Rectal smooth muscle tissue (tissue), 1 donor: ENCODE data around the gene ZMIZ2.
"Not testable (repeated sequence)": the region's sequence is repeated elsewhere in the genome, so short reads cannot be mapped to it uniquely, and the experiment has no call there.

ENCODE experiments used
- H3K27ac ChIP-seq: one replicate; pipeline ENCODE4 v1.7.0; 2013; ENCODE audit warnings: low read depth, low read length, inconsistent platforms
- H3K27me3 ChIP-seq: one replicate; pipeline ENCODE4 v1.7.0; 2013; ENCODE audit warnings: low read length; ENCODE audit not compliant: control insufficient read depth, insufficient read depth
- H3K36me3 ChIP-seq: one replicate; pipeline ENCODE4 v1.7.0; 2013; ENCODE audit warnings: low read length; ENCODE audit not compliant: control insufficient read depth, insufficient read depth
- H3K4me1 ChIP-seq: one replicate; pipeline ENCODE4 v1.7.0; 2013; ENCODE audit warnings: low read length; ENCODE audit not compliant: control insufficient read depth, insufficient read depth
- H3K4me3 ChIP-seq: one replicate; pipeline ENCODE4 v1.7.0; 2013; ENCODE audit warnings: low read length
- H3K9ac ChIP-seq: one replicate; pipeline ENCODE4 v1.7.0; 2013; ENCODE audit warnings: low read length

The ZMIZ2 gene

DNA sequence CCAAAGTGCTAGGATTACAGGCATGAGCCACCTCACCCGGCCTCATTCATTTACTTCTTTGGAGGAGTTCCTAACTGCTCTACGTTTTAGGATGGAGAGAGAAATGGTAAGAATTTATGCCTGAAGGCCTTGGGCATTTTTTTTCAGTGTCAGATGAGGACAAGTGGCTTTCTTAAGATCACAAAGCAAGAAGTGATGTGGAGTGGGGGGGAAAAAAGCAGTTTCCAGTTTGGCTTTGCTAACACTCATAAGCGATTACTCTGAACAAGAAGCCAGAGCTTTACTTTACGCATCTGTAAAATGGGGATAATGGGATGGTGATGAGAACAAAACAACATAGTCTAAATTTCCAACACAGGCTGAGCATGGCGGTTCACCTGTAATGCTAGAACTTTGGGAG, 45.3 kb downstream of the ZMIZ2 start:
- Histone ChIP-seq H3K27me3 (no peaks in the 10 kb centered on the region), H3K4me3 (no peak overlapping the region), H3K36me3 (peaks cover 2% of the 10 kb centered on the region), H3K27ac (no peak overlapping the region), H3K9ac (no peak overlapping the region), H3K4me1 (peaks cover 10% of the 10 kb centered on the region)

- peaks cover 2% of the 10 kb centered on the region for H3K36me3 ChIP-seq
- no peak overlapping the region for H3K4me3 ChIP-seq
- H3K9ac ChIP-seq: no peak overlapping the region
- H3K27me3 ChIP-seq: no peaks in the 10 kb centered on the region
- H3K27ac ChIP-seq: no peak overlapping the region
- peaks cover 11% of the 10 kb centered on the region for H3K4me1 ChIP-seq
Measured at GRCh38 chr7:44794331-44794730, 45.7 kb downstream of the ZMIZ2 start.

DNA sequence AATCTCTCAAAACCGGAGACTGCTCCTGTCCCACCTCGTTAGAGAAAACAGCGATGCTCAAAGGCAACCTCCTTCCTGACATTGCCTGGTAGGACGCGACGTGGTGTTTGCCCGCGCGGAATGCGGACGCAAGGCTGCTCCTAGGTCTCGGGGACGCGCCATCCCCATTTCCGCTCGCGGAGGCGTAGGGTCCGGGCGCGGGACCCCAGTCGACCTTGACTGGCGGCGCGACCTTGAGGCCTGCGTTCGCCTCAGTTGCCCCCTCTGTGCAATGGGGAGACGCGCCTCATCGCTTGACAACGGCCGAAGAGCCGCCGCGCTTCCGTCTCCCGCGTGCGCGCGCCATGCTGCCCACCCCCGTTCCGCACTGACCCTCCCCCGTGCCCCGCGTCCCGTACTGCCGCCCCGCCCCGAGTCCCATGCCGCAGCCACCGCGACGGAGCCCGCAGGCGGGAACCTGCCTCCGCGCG, 47.4 kb downstream of the ZMIZ2 start:
- Histone ChIP-seq H3K36me3 (peaks cover 11% of the 10 kb centered on the region), H3K27me3 (no peaks in the 10 kb centered on the region), H3K27ac (peak overlapping the region; percentile 99), H3K4me3 (peak overlapping the region; percentile 74), H3K9ac (peak overlapping the region; percentile 50), H3K4me1 (peaks cover 11% of the 10 kb centered on the region)

DNA sequence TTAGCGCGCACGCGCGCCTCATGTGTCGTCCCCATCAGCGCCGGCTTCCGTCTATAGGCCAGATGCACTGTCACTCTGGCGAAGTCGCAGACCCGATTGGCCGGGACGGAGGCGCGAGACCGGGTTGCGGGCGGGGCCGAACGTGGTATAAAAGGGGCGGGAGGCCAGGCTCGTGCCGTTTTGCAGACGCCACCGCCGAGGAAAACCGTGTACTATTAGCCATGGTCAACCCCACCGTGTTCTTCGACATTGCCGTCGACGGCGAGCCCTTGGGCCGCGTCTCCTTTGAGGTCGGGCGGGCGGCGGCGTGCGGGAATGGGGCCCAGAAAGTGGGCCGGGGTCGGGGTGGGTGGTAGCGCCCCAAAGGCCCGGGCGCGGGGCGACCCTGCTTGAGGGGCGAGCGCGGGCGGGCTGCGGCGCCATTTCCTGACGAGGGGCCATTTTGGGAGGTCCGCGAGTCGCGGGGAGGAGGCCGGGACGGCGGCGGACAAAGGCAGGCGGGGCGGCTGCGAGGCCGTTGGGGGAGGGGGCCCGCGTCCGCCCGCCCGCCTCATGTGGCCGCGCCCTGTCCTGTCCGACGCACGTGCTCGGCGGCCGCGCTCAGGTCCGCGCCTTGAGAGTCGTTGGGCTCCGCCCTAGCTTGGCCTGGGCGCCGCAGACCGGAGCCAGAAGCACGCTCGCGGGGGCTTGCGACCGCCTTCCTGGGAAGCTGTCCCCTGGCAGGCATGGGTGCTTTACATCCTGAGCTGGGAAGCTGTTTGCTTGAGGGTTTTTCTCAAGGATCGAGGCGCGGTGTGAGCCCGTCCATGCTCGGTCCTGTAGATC, 48.1 kb downstream of the ZMIZ2 start, which contains the start of gene PPIA:
Gene PPIA (plus strand): TSS at position 178 of the 825 bp plus-strand sequence. CDS start 44 bp downstream, at position 222.
- H3K27me3 ChIP-seq: no peaks in the 10 kb centered on the region
- peaks cover 13% of the 10 kb centered on the region for H3K36me3 ChIP-seq
- peak within 1 kb of the TSS; percentile 93 for H3K9ac ChIP-seq
- H3K4me3 ChIP-seq: peak within 1 kb of the TSS; percentile 94
- peak within 1 kb of the TSS; percentile 99 for H3K27ac ChIP-seq
- H3K4me1 ChIP-seq: peaks cover 11% of the 10 kb centered on the region

- Histone ChIP-seq H3K27ac (peak overlapping the region; percentile 99), H3K4me1 (peaks cover 11% of the 10 kb centered on the region)
Measured at GRCh38 chr7:44797329-44798258, 48.9 kb downstream of the ZMIZ2 start.

DNA sequence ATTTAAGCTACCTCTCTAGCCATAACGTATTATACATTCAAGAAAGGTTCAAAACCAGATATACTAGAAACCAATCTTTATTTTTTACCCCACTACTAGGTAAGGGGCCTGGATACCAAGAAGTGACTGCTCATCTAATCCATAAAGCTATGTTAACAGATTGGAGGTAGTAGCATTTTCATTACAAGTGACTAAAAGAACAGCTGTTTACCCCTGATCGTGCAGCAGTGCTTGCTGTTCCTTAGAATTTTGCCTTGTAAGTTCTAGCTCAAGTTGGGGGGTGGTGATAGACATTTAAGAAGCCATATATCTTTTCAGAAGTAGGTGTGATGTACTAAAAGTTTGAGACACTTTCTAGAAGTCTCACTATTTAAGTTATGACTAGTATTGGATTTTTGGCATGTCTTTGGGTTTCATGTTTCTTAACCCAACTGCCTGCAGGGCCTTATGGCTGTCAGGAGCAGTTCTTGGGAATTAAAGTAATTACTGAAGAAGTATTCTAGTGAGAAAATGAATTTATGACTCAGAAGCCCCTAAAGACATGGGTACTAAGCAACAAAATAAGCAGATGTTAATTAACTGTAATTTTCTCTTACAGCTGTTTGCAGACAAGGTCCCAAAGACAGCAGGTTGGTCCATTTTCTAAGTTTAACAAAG, 50.1 kb downstream of the ZMIZ2 start:
- Histone ChIP-seq H3K27ac (no peak overlapping the region), H3K4me3 (peak overlapping the region; percentile 35), H3K4me1 (peaks cover 11% of the 10 kb centered on the region), H3K9ac (no peak overlapping the region), H3K27me3 (no peaks in the 10 kb centered on the region), H3K36me3 (peaks cover 27% of the 10 kb centered on the region)

More at GRCh38 chr7:44797329-44798258, 48.9 kb downstream of the ZMIZ2 start:
- Histone ChIP-seq H3K36me3 (peaks cover 19% of the 10 kb centered on the region), H3K27me3 (no peaks in the 10 kb centered on the region), H3K9ac (peak overlapping the region; percentile 93), H3K4me3 (peak overlapping the region; percentile 94)

GRCh38 chr7:44799939-44800338, 51.3 kb downstream of the ZMIZ2 start:
- H3K36me3 ChIP-seq: peaks cover 30% of the 10 kb centered on the region
- H3K9ac ChIP-seq: no peak overlapping the region
- no peaks in the 10 kb centered on the region for H3K27me3 ChIP-seq
- peaks cover 11% of the 10 kb centered on the region for H3K4me1 ChIP-seq
- H3K4me3 ChIP-seq: no peak overlapping the region
- no peak overlapping the region for H3K27ac ChIP-seq

DNA sequence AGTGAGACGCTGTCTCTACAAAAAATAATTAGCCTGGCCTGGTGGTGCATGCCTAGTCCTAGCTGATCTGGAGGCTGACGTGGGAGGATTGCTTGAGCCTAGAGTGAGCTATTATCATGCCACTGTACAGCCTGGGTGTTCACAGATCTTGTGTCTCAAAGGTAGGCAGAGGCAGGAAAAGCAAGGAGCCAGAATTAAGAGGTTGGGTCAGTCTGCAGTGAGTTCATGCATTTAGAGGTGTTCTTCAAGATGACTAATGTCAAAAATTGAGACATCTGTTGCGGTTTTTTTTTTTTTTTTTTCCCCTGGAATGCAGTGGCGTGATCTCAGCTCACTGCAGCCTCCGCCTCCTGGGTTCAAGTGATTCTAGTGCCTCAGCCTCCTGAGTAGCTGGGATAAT, 53.2 kb downstream of the ZMIZ2 start:
- H3K9ac ChIP-seq: no peak overlapping the region
- peaks cover 30% of the 10 kb centered on the region for H3K36me3 ChIP-seq
- no peaks in the 10 kb centered on the region for H3K27me3 ChIP-seq
- no peak overlapping the region for H3K4me3 ChIP-seq
- H3K27ac ChIP-seq: no peak overlapping the region
- H3K4me1 ChIP-seq: peaks cover 11% of the 10 kb centered on the region

DNA sequence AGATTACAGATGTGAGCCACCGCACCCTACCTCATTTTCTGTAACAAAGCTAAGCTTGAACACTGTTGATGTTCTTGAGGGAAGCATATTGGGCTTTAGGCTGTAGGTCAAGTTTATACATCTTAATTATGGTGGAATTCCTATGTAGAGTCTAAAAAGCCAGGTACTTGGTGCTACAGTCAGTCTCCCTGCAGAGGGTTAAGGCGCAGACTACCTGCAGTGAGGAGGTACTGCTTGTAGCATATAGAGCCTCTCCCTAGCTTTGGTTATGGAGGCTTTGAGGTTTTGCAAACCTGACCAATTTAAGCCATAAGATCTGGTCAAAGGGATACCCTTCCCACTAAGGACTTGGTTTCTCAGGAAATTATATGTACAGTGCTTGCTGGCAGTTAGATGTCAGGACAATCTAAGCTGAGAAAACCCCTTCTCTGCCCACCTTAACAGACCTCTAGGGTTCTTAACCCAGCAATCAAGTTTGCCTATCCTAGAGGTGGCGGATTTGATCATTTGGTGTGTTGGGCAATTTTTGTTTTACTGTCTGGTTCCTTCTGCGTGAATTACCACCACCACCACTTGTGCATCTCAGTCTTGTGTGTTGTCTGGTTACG, 53.9 kb downstream of the ZMIZ2 start:
- no peak overlapping the region for H3K4me3 ChIP-seq
- H3K4me1 ChIP-seq: peaks cover 11% of the 10 kb centered on the region
- H3K9ac ChIP-seq: no peak overlapping the region
- no peak overlapping the region for H3K27ac ChIP-seq
- peaks cover 30% of the 10 kb centered on the region for H3K36me3 ChIP-seq
- H3K27me3 ChIP-seq: no peaks in the 10 kb centered on the region

DNA sequence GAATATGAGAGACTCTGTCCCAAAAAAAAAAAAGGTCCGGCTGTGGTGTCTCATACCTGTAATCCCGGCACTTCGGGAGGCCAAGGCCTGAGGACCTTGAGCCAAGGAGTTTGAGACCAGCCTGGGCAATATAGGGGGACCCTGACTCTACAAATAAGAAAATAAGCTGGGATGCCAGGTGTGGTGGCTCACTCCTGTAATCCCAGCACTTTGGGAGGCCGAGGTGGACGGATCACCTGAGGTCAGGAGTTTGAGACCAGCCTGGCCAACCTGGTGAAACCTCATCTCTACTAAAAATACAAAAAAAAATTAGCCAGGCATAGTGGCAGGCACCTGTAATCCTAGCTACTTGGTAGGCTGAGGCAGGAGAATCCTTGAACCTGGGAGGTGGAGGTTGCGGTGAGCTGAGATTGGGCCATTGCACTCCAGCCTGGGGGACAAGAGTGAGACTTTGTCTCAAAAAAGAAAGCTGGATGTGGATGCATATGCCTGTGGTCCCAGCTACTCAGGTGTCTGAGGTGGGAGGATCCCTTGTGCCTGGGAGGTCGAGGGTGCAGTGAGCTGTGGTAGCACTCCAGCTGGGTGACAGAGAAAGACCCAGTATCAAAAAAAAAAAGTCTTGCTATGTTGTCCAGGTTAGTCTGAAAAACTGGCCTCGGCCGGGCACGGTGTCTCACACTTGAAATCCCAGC, 55.3 kb downstream of the ZMIZ2 start:
- not testable (repeated sequence) for H3K27ac ChIP-seq, H3K27me3 ChIP-seq, H3K9ac ChIP-seq, H3K4me3 ChIP-seq, H3K4me1 ChIP-seq
- H3K36me3 ChIP-seq: peaks cover 28% of the 10 kb centered on the region

DNA sequence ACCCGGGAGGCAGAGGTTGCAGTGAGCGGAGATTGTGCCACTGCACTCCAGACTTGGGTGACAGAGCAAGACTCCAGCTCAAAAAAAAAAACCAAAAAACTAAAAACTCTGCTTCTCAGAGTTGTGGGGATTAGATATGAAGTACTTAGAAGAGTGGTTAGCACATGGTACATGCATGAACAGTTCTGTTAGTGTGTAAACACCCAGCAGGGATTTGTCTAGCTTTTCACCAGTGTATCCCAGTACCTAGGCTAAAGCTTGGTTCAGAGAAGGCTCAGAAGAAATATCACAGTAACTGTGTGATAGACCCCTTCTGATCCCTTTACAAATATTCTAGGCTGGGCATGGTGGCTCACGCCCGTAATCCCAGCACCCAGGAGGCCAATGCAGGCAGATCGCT, 57.3 kb downstream of the ZMIZ2 start:
- Histone ChIP-seq H3K36me3 (peaks cover 19% of the 10 kb centered on the region), H3K9ac (no peak overlapping the region), H3K27me3 (no peaks in the 10 kb centered on the region), H3K4me1 (no peaks in the 10 kb centered on the region), H3K4me3 (no peak overlapping the region), H3K27ac (no peak overlapping the region)
